ENCODE data around the gene IL24.

DNA sequence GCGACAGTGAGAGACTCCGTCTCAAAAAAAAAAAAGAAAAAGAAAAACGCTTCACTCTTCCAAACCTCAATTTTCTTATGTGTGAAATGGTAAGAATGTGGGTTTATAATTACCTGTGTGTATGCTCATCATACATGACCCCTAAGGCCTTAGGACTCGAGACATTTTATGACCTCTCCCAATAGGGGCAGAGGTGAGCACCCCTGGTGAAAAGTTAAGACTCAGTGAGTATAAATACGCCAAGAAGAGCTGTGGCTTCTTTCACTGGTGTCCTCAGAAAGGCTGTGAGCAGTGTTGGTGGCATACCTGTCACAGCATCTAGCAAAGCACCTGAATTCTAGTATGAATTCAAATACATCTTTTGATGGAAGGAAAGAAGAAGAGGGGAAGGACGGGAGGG is 32.3 kb downstream of the IL24 start:
- TF ChIP-seq, protein P1, sequence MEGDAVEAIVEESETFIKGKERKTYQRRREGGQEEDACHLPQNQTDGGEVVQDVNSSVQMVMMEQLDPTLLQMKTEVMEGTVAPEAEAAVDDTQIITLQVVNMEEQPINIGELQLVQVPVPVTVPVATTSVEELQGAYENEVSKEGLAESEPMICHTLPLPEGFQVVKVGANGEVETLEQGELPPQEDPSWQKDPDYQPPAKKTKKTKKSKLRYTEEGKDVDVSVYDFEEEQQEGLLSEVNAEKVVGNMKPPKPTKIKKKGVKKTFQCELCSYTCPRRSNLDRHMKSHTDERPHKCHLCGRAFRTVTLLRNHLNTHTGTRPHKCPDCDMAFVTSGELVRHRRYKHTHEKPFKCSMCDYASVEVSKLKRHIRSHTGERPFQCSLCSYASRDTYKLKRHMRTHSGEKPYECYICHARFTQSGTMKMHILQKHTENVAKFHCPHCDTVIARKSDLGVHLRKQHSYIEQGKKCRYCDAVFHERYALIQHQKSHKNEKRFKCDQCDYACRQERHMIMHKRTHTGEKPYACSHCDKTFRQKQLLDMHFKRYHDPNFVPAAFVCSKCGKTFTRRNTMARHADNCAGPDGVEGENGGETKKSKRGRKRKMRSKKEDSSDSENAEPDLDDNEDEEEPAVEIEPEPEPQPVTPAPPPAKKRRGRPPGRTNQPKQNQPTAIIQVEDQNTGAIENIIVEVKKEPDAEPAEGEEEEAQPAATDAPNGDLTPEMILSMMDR (IDR thresholded peaks at IDR 0.05) = no peak
- no peak for TF ChIP-seq POLR2A (IDR thresholded peaks at IDR 0.05)

Data from uterus (tissue), 2 donors.